Smooth muscle cell of bladder (primary cell): ENCODE data around the gene ERC2. TPM values are rescaled to one million over a fixed set of nuclear protein-coding genes. Genes with fewer than 3 reads are reported as not detected.

Experiments
- total RNA-seq: library from RNA; depleted of rRNA; stranded (reverse); fragments of >200 nt; gene quantifications from 2 replicates; pipeline ENCODE4 v1.2.3, GENCODE V29; 2014

Gene ERC2
- total RNA-seq = not detected in 2 replicates

DNA sequence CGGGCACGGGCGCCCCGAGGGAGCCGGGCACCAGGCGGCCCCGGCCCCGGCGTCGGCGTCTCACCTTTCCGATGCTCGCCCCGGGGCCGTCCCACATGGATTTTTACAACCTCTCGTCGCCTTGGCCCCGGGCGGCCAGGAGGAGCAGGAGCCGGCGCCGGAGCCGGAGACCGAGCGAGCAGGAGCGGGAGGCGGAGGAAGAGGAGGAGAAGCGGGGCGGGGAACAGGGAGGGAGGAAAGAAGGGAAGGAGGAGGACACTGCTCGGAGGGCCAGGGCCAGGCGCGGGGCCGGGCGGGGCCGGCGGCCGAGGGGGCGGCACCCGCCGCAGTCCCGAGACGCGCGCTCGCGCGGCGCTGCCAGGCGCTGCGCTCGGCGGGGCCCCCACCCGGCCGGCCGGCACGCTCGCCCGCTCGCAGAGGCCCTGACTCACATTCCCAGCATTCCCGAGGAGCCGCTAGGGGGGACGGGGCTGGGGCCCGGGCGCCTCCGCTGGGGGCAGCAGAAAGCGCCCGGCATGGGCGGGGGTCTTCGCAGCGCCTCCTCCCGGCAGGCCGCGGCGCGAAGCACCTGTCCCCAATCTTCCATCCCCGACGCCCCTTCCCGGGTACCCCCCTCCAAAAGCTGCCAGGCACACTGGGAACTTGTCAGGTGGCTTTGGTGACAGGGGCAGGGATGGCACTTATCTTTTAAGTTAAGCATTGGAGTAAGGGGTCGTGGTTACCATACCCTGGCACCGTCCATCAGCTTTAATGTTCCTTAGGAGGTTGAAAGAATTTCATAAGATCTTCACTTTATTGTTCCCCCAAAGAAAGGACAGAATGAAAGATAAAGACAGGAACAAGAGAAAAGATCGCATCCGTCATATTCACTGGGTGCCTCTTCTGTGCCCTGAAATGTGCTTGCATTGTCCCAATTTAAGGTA is at the start of gene ERC2:
TSS of gene ERC2 (minus strand) at position 284 of the 923 bp plus-strand sequence.

DNA sequence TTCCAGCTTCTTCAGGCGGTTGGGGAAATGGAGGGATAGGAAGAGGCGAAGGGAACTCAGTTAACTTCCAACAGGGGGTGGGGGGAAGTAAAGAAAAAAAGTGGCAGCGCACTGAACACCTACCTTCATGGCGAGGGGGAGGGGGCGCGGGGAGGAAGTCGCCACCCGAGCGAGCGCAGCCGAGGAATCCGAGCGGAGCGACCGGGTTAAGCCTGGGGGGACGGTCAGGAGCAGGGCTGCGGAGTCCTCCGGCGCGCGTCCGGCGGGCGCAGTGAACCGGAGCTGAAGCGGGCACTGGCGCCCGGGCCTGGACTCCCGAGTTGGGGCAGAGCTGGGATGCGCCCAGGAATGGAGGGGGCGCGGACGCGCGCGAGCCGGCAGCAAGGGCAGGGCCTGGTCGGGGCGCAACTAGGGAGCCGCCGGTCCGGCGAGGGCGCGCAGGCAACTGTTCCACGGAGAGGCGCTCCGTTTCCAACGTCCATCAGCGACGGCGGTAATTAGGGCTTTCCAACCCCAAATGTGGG is 981.3 kb downstream of the ERC2 start, which contains the start of gene WNT5A:
TSS of gene WNT5A (minus strand) at position 450 of the 524 bp plus-strand sequence. CDS start at position 129, 321 bp downstream.

Other genes with a start within 250 kb of the ERC2 start
- 17.1 and 23.8 TPM in 2 replicates for gene CCDC66, start 88.7 kb upstream of the ERC2 start, total RNA-seq
- 71.7 and 74.8 TPM in 2 replicates for gene TASOR, start 214.8 kb upstream of the ERC2 start, total RNA-seq